Neural cell (in vitro differentiated cells): Measurements from ENCODE around the gene CFAP299. TPM values are rescaled to one million over a fixed set of nuclear protein-coding genes. Genes with fewer than 3 reads are reported as not detected.

ENCODE experiments used
- H2AFZ ChIP-seq: fragments of 200-600, 300-800 bp; sonication (generic), shearing (Covaris generic); 2 replicates; pipeline ENCODE4 v1.6.0; 2014; ENCODE audit warnings: low read depth, mild to moderate bottlenecking, antibody characterized with exemption, low read length, moderate library complexity
- H3F3A ChIP-seq: fragments of 200-600 bp; shearing (Covaris generic); 2 replicates; pipeline ENCODE4 v1.6.1; 2016; ENCODE audit warnings: mild to moderate bottlenecking, moderate library complexity, mixed read lengths, antibody characterized with exemption, low read length; ENCODE audit not compliant: insufficient read depth, poor library complexity, severe bottlenecking
- H3K27ac ChIP-seq: fragments of 200-600, 300-800 bp; sonication (generic), shearing (Covaris generic); 2 replicates; pipeline ENCODE4 v1.5.1; 2014; ENCODE audit warnings: mild to moderate bottlenecking, low read length, moderate library complexity
- H3K27me3 ChIP-seq: fragments of 300-800, 200-600 bp; sonication (generic), shearing (Covaris generic); 2 replicates; pipeline ENCODE4 v1.6.0; 2014; ENCODE audit warnings: mild to moderate bottlenecking, low read depth, low read length, moderate library complexity; ENCODE audit not compliant: insufficient read depth
- H3K36me3 ChIP-seq: fragments of 300-800, 200-600 bp; sonication (generic), shearing (Covaris generic); 2 replicates; pipeline ENCODE4 v1.5.1; 2014; ENCODE audit warnings: mild to moderate bottlenecking, antibody characterized with exemption, low read length, moderate library complexity; ENCODE audit not compliant: insufficient read depth
- H3K4me2 ChIP-seq: fragments of 300-800, 200-600 bp; sonication (generic), shearing (Covaris generic); 2 replicates; pipeline ENCODE4 v1.6.0; 2014; ENCODE audit warnings: mild to moderate bottlenecking, low read length
- H3K4me3 ChIP-seq: fragments of 300-800, 200-600 bp; sonication (generic), shearing (Covaris generic); 2 replicates; pipeline ENCODE4 v1.5.1; 2014; ENCODE audit warnings: mild to moderate bottlenecking, low read length, moderate library complexity
- H3K79me2 ChIP-seq: fragments of 200-600 bp; shearing (Covaris generic); replicated peaks from 2 replicates; pipeline ENCODE4 v1.6.0; 2014; ENCODE audit warnings: mild to moderate bottlenecking, low read length, moderate library complexity; ENCODE audit not compliant: insufficient read depth
- H3K9ac ChIP-seq: fragments of 300-800, 200-600 bp; sonication (generic), shearing (Covaris generic); 2 replicates; pipeline ENCODE4 v1.6.1; 2016; ENCODE audit warnings: mild to moderate bottlenecking, low read length, mixed read lengths
- H3K9me2 ChIP-seq: fragments of 200-600 bp; shearing (Covaris generic); 2 replicates; pipeline ENCODE4 v1.6.1; 2016; ENCODE audit warnings: mild to moderate bottlenecking, low read length, mixed read lengths; ENCODE audit not compliant: insufficient read depth
- H3K9me3 ChIP-seq: fragments of 200-600, 300-800 bp; sonication (generic), shearing (Covaris generic); 2 replicates; pipeline ENCODE4 v1.6.1; 2016; ENCODE audit warnings: mild to moderate bottlenecking, mixed run types, low read length, moderate library complexity, mixed read lengths
- H4K20me1 ChIP-seq: fragments of 200-600 bp; shearing (Covaris generic); 2 replicates; pipeline ENCODE4 v1.6.1; 2016; ENCODE audit warnings: mild to moderate bottlenecking, mixed run types; ENCODE audit not compliant: insufficient read depth
- EP300 ChIP-seq: fragments of 450-650 bp; conservative IDR thresholded peaks from 2 replicates; pipeline ENCODE4 v1.6.1; 2014; ENCODE audit warnings: antibody characterized with exemption, mild to moderate bottlenecking, moderate library complexity; ENCODE audit not compliant: poor library complexity, severe bottlenecking
- EZH2 ChIP-seq: fragments of 200-600, 300-800 bp; shearing (Covaris generic), sonication (generic); IDR thresholded peaks from 2 replicates; pipeline ENCODE4 v1.6.1; 2014; ENCODE audit warnings: antibody characterized with exemption, low read length, borderline replicate concordance, mild to moderate bottlenecking; ENCODE audit not compliant: insufficient read depth, poor library complexity, severe bottlenecking
- MXI1 ChIP-seq: fragments of 450-650 bp; conservative IDR thresholded peaks from 2 replicates; pipeline ENCODE4 v1.6.1; 2014; ENCODE audit warnings: antibody characterized with exemption, mild to moderate bottlenecking; ENCODE audit not compliant: poor library complexity, severe bottlenecking
- POLR2AphosphoS5 ChIP-seq: IDR thresholded peaks from 2 replicates; pipeline ENCODE4 v1.6.1; 2012
- RAD21 ChIP-seq: fragments of 450-650 bp; conservative IDR thresholded peaks from 2 replicates; pipeline ENCODE4 v1.6.1; 2014; ENCODE audit warnings: antibody characterized with exemption, mild to moderate bottlenecking, moderate library complexity
- SMC3 ChIP-seq: fragments of 450-650 bp; conservative IDR thresholded peaks from 2 replicates; pipeline ENCODE4 v1.6.1; 2014; ENCODE audit warnings: antibody characterized with exemption, mild to moderate bottlenecking, moderate library complexity; ENCODE audit not compliant: poor library complexity
- TAF1 ChIP-seq: IDR thresholded peaks from 2 replicates; pipeline ENCODE4 v1.6.1; 2012; ENCODE audit warnings: low read depth
- polyA plus RNA-seq: library from polyadenylated mRNA; depleted of rRNA; stranded (reverse); fragments of >200 nt; gene quantifications from 2 replicates; pipeline ENCODE4 v1.2.3, GENCODE V29; 2014
- TF ChIP-seq, protein P1 (sequence below): fragments of 450-650 bp; IDR thresholded peaks from 2 replicates; pipeline ENCODE4 v1.5.1; 2014; ENCODE audit warnings: antibody characterized with exemption, mild to moderate bottlenecking, moderate library complexity; ENCODE audit not compliant: poor library complexity, severe bottlenecking
- TF ChIP-seq, protein P2 (sequence below): IDR thresholded peaks from 2 replicates; pipeline ENCODE4 v1.6.1; 2012; ENCODE audit warnings: borderline replicate concordance

The CFAP299 gene
- polyA plus RNA-seq, 1 donor from 2014 or later: not detected

DNA sequence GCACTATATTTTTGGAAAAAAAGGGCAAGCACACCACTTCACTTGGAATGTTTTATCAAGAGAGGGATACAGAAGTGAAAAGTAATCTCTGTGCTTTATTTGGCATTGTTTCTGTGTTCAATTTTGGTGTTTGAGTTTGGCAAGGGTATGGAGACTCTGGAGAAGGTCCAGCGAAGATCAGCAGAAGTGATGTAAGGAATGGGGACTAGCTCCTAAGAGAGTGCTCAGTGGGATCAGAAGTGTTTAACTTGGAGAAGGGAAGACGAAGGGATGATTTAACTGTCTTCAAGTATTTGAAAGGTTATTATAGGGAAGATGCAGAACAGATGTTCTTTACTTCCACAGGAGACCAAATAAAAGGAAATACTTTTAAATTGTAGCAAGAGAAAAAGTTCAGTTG is 74.3 kb downstream of the CFAP299 start (continued):
- TF ChIP-seq SMC3 (no peak), EP300 (no peak)

DNA sequence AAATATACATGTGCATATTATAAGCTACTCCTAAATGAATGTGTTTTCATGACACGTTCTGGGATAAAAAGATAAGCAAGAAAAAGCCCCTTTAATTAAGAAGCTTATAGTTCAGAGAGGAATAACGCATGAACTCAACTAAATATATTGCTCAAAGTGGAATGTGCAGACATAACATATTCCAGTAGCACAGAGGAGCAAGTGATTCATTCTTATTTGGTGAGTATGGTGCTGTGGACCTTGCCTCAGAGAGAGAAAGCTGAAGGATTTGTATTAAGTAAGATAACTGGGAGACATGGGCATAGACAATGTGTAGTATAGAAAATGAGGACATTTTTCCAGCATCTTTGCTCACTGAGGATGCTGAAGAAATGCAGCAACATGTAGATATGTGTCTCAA is 76.8 kb downstream of the CFAP299 start:
- Histone ChIP-seq H3K27me3 (no peaks in the 10 kb centered on the region), H3K9me3 (no peaks in the 10 kb centered on the region), H4K20me1 (no peaks in the 10 kb centered on the region), H2AFZ (no peak overlapping the region), H3K79me2 (no peaks in the 10 kb centered on the region), H3K9me2 (no peaks in the 10 kb centered on the region), H3K4me2 (no peak overlapping the region), H3F3A (no peaks in the 10 kb centered on the region), H3K36me3 (no peaks in the 10 kb centered on the region), H3K9ac (no peak overlapping the region), H3K4me3 (no peak overlapping the region), H3K27ac (no peak overlapping the region)
- TF ChIP-seq TAF1 (no peak), SMC3 (no peak), POLR2AphosphoS5 (no peak), EP300 (no peak), EZH2 (no peak)
- TF ChIP-seq, protein P1, sequence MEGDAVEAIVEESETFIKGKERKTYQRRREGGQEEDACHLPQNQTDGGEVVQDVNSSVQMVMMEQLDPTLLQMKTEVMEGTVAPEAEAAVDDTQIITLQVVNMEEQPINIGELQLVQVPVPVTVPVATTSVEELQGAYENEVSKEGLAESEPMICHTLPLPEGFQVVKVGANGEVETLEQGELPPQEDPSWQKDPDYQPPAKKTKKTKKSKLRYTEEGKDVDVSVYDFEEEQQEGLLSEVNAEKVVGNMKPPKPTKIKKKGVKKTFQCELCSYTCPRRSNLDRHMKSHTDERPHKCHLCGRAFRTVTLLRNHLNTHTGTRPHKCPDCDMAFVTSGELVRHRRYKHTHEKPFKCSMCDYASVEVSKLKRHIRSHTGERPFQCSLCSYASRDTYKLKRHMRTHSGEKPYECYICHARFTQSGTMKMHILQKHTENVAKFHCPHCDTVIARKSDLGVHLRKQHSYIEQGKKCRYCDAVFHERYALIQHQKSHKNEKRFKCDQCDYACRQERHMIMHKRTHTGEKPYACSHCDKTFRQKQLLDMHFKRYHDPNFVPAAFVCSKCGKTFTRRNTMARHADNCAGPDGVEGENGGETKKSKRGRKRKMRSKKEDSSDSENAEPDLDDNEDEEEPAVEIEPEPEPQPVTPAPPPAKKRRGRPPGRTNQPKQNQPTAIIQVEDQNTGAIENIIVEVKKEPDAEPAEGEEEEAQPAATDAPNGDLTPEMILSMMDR: no peak

DNA sequence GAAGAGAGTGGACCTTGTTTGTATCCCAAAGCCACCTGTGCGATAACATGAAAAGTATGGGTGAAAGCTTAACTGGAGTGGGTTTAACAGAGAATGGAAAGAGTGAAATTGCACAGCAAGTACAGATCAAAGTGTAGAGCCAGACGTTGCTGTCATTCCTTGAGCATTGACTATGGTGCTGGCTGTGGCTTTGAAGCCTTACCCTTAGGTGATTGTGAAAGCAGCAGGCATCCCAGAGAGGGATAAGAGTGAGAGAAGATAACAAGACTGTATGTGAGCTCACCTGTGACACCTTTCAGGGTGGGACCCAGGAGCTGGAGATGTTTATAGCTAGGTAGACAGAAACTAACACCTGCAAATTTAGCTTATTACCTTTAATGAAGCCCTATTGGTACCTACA is 77.6 kb downstream of the CFAP299 start:
- H3K27ac ChIP-seq: no peak overlapping the region
- no peaks in the 10 kb centered on the region for H3K9me3 ChIP-seq
- H3K4me3 ChIP-seq: no peak overlapping the region
- H2AFZ ChIP-seq: no peak overlapping the region
- H3K4me2 ChIP-seq: no peak overlapping the region
- no peaks in the 10 kb centered on the region for H3K9me2 ChIP-seq
- H3K36me3 ChIP-seq: no peaks in the 10 kb centered on the region
- H3K9ac ChIP-seq: no peak overlapping the region
- H3F3A ChIP-seq: no peaks in the 10 kb centered on the region
- no peaks in the 10 kb centered on the region for H3K79me2 ChIP-seq
- H3K27me3 ChIP-seq: no peaks in the 10 kb centered on the region
- no peaks in the 10 kb centered on the region for H4K20me1 ChIP-seq
- no peak for TF ChIP-seq EP300
- TF ChIP-seq, protein P1: no peak
- TF ChIP-seq MXI1: no peak
- TF ChIP-seq RAD21: no peak
- no peak for TF ChIP-seq TAF1

DNA sequence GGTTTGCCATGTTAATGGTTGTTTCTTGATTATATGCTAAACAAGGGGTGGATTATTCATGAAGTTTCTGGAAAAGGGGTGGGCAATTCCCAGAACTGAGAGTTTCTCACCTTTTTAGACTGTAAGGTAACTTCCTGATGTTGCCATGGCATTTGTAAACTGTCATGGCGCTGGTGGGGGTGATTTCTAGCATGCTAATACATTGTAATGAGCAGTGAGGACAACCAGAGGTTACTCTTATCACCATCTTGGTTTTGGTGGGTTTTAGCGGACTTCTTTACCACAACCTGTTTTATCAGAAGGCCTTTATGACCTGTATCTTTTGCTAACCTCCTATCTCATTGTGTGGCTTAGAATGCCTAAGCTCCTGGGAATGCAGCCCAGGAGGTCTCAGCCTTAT is 81.5 kb downstream of the CFAP299 start:
- H4K20me1 ChIP-seq: no peaks in the 10 kb centered on the region
- no peak overlapping the region for H3K9ac ChIP-seq
- H3F3A ChIP-seq: no peaks in the 10 kb centered on the region
- no peaks in the 10 kb centered on the region for H3K79me2 ChIP-seq
- no peak overlapping the region for H2AFZ ChIP-seq
- TF ChIP-seq EP300 (no peak), SMC3 (no peak), EZH2 (no peak), POLR2AphosphoS5 (no peak), TAF1 (no peak), RAD21 (no peak), MXI1 (no peak)
- TF ChIP-seq, protein P2, sequence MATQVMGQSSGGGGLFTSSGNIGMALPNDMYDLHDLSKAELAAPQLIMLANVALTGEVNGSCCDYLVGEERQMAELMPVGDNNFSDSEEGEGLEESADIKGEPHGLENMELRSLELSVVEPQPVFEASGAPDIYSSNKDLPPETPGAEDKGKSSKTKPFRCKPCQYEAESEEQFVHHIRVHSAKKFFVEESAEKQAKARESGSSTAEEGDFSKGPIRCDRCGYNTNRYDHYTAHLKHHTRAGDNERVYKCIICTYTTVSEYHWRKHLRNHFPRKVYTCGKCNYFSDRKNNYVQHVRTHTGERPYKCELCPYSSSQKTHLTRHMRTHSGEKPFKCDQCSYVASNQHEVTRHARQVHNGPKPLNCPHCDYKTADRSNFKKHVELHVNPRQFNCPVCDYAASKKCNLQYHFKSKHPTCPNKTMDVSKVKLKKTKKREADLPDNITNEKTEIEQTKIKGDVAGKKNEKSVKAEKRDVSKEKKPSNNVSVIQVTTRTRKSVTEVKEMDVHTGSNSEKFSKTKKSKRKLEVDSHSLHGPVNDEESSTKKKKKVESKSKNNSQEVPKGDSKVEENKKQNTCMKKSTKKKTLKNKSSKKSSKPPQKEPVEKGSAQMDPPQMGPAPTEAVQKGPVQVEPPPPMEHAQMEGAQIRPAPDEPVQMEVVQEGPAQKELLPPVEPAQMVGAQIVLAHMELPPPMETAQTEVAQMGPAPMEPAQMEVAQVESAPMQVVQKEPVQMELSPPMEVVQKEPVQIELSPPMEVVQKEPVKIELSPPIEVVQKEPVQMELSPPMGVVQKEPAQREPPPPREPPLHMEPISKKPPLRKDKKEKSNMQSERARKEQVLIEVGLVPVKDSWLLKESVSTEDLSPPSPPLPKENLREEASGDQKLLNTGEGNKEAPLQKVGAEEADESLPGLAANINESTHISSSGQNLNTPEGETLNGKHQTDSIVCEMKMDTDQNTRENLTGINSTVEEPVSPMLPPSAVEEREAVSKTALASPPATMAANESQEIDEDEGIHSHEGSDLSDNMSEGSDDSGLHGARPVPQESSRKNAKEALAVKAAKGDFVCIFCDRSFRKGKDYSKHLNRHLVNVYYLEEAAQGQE: no peak
- TF ChIP-seq, protein P1: no peak
- no peak overlapping the region for H3K4me3 ChIP-seq
- no peaks in the 10 kb centered on the region for H3K9me3 ChIP-seq
- H3K27ac ChIP-seq: no peak overlapping the region
- no peaks in the 10 kb centered on the region for H3K9me2 ChIP-seq
- no peak overlapping the region for H3K4me2 ChIP-seq
- H3K36me3 ChIP-seq: no peaks in the 10 kb centered on the region
- H3K27me3 ChIP-seq: no peaks in the 10 kb centered on the region
